Activated T-helper 2 cell treated with anti-CD3 and anti-CD28 coated beads, Interferon-gamma antibody, Interleukin-2, Interleukin-4, amounts not matched to agents 10 μg/mL and 5 μg/mL and 100 μg/mL, durations not matched to agents 14 hours and 24 hours and 36 hours (primary cell): ENCODE data around the gene LCN2. TPM values are rescaled to one million over a fixed set of nuclear protein-coding genes. Genes with fewer than 3 reads are reported as not detected.
"Not testable (repeated sequence)": the region's sequence is repeated elsewhere in the genome, so short reads cannot be mapped to it uniquely, and the experiment has no call there.

Experiments used
- DNase-seq: peaks from one replicate; pipeline ENCODE4 v3.0.0; 2021; ENCODE audit warnings: low spot score
- H3K27ac Mint-ChIP-seq: one replicate; pipeline ENCODE4 v1.8.0; 2021; ENCODE audit warnings: mixed read lengths
- H3K27me3 Mint-ChIP-seq: one replicate; pipeline ENCODE4 v1.8.0; 2021; ENCODE audit warnings: low read depth, mixed read lengths
- H3K36me3 Mint-ChIP-seq: one replicate; pipeline ENCODE4 v1.8.0; 2021; ENCODE audit warnings: low read depth, mixed read lengths
- H3K4me1 Mint-ChIP-seq: one replicate; pipeline ENCODE4 v1.8.0; 2021; ENCODE audit warnings: low read depth, mixed read lengths
- H3K4me3 Mint-ChIP-seq: one replicate; pipeline ENCODE4 v1.8.0; 2021; ENCODE audit warnings: low read depth, mild to moderate bottlenecking, moderate library complexity, mixed read lengths
- H3K9me3 Mint-ChIP-seq: one replicate; pipeline ENCODE4 v1.8.0; 2021; ENCODE audit warnings: mixed read lengths
- intact Hi-C: fragments of 100-400 bp; cut with micrococcal nuclease; formaldehyde crosslinking; loops from one replicate; pipeline ENCODE4 v1.15.1; 2023
- total RNA-seq: library from RNA; stranded (reverse); gene quantifications from 2 replicates; pipeline ENCODE4 v1.2.3, GENCODE V29; 2022

LCN2 gene
- total RNA-seq, 1 donor from 2014 or later, result not detected

DNA sequence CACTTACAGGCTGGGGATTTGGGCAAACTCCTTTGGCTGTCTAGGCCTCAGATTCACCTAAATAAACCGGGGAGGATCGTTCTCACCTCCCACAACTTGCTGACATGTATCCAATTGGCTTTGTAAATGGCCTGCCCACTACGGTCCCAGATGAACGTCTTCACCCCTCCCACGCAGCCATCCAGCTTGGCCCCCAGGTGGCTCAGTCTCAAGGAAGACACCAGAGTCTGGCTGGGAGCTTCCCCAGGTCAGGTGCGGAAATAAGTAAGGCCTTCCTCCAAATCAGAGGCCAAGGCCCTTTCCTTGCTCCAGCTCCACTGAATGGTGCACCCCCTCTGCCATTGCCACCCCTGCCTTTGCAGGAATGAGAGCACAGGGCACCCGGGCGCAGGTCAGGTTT, 30.7 kb downstream of the LCN2 start:
- DNase-seq, result no peak

GRCh38 chr9:128180447-128180846, 31.2 kb downstream of the LCN2 start:
- Mint-ChIP-seq H3K9me3 (peaks cover 5% of the 10 kb centered on the region), H3K36me3 (peaks cover 74% of the 10 kb centered on the region)
- intact Hi-C loops, result no loop called here

More for the DNA sequence above, 30.7 kb downstream of the LCN2 start:
- no peak overlapping the region for H3K27ac Mint-ChIP-seq
- H3K9me3 Mint-ChIP-seq, result peaks cover 5% of the 10 kb centered on the region
- no peaks in the 10 kb centered on the region for H3K27me3 Mint-ChIP-seq
- H3K4me3 Mint-ChIP-seq, result no peak overlapping the region
- intact Hi-C loops, result no loop called here
- peaks cover 8% of the 10 kb centered on the region for H3K4me1 Mint-ChIP-seq
- peaks cover 78% of the 10 kb centered on the region for H3K36me3 Mint-ChIP-seq

GRCh38 chr9:128181480-128181879, 32.2 kb downstream of the LCN2 start:
- H3K4me3 Mint-ChIP-seq, intact Hi-C loops, H3K27me3 Mint-ChIP-seq, H3K27ac Mint-ChIP-seq, DNase-seq, H3K9me3 Mint-ChIP-seq: not testable (repeated sequence)
- peaks cover 71% of the 10 kb centered on the region for H3K36me3 Mint-ChIP-seq
- peaks cover 12% of the 10 kb centered on the region for H3K4me1 Mint-ChIP-seq

More at GRCh38 chr9:128180447-128180846, 31.2 kb downstream of the LCN2 start:
- no peaks in the 10 kb centered on the region for H3K27me3 Mint-ChIP-seq
- peaks cover 8% of the 10 kb centered on the region for H3K4me1 Mint-ChIP-seq
- H3K27ac Mint-ChIP-seq, result no peak overlapping the region
- DNase-seq, result no peak
- no peak overlapping the region for H3K4me3 Mint-ChIP-seq

DNA sequence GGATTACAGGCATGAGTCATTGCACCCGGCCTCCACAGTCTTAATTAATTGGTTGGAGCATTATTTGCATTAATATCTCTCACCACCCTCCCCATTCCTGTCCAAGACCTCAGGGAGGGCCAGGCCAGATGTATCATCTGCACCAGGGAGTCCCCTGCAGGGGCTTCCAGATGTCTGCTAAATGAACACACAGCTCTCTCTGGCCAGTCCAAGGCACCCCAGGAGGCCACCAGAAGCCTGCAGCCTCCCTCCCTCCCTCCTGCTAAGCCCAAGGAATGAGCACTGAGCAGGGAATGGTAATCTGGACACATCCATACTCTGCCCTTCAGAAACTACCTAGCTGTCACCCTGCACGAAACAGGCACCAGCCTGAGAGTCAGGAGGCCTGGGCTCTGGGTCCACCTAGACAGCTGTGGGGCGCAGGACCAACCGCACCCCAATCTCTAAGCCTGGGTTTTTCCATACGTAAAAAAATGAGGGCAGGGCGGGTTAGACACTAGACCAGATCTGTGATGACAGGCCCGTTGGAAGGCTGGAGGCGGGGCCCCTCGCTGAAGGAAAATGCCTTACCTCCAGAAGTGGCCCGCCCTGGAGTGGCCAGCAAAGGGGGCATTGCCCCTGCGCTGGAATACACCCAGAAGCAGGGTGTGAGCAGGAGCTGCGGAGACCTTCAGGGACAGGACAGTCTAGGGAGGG, 33.8 kb downstream of the LCN2 start:
- no peaks in the 10 kb centered on the region for H3K27me3 Mint-ChIP-seq
- H3K27ac Mint-ChIP-seq, result no peak overlapping the region
- peaks cover 18% of the 10 kb centered on the region for H3K4me1 Mint-ChIP-seq
- no peak for DNase-seq
- H3K4me3 Mint-ChIP-seq, result no peak overlapping the region
- H3K36me3 Mint-ChIP-seq, result peaks cover 72% of the 10 kb centered on the region
- H3K9me3 Mint-ChIP-seq, result peaks cover 5% of the 10 kb centered on the region
- intact Hi-C loops, result no loop called here

GRCh38 chr9:128185979-128186965, 37.0 kb downstream of the LCN2 start:
- Mint-ChIP-seq H3K4me3 (no peak overlapping the region), H3K36me3 (peaks cover 62% of the 10 kb centered on the region), H3K27me3 (no peaks in the 10 kb centered on the region), H3K27ac (peak overlapping the region; percentile 56), H3K9me3 (no peaks in the 10 kb centered on the region), H3K4me1 (peaks cover 37% of the 10 kb centered on the region)
- intact Hi-C loops, result no loop called here
- no peak for DNase-seq

DNA sequence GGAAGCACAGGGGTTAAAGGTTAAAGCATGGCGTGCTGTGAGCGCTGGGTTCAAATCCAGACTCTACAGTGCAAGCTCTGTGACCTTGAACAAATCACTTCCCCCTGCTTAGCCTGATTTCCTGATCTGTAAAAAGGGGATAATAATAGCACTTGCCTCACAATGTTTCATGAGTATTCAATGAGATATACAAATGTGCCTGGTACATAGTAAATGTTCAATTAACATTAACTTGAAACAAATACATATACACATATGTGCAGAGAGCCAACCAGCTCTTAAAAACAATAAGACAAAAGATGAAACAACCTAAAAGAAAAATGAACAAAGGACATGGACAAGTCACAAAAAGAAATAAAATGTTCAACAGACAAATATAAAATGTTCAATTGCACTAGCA, 38.1 kb downstream of the LCN2 start:
- peaks cover 40% of the 10 kb centered on the region for H3K4me1 Mint-ChIP-seq

DNA sequence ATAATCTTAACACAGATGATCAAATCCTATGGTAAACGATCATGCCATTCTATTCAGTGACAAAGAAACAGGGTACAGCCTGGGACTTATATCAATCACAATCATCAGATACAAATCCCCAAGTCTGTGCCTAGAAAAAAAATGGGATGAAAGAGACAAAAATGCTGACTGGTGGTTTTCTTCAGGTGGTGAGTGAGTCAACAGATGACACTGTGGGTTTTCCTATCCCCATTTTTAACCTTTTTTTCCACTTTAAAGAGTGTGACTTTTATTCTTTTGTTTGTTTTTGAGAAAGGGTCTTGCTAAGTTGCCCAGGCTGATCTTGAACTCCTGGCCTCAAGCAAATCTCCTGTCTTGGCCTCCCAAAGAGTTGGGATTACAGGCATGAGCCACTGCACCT, 39.0 kb downstream of the LCN2 start:
- Mint-ChIP-seq H3K36me3 (peaks cover 46% of the 10 kb centered on the region), H3K27ac (no peak overlapping the region), H3K4me1 (peaks cover 43% of the 10 kb centered on the region), H3K4me3 (no peak overlapping the region), H3K9me3 (no peaks in the 10 kb centered on the region), H3K27me3 (no peaks in the 10 kb centered on the region)
- intact Hi-C loops, result no loop called here
- no peak for DNase-seq

More for the DNA sequence above, 38.1 kb downstream of the LCN2 start:
- H3K4me3 Mint-ChIP-seq, result no peak overlapping the region
- intact Hi-C loops, result no loop called here
- no peak overlapping the region for H3K27ac Mint-ChIP-seq
- peaks cover 52% of the 10 kb centered on the region for H3K36me3 Mint-ChIP-seq
- no peak for DNase-seq
- no peaks in the 10 kb centered on the region for H3K27me3 Mint-ChIP-seq
- H3K9me3 Mint-ChIP-seq, result no peaks in the 10 kb centered on the region

GRCh38 chr9:128190013-128190412, 40.8 kb downstream of the LCN2 start:
- DNase-seq, result no peak
- peak overlapping the region; percentile 78 for H3K27ac Mint-ChIP-seq

GRCh38 chr9:128190516-128191405, 41.5 kb downstream of the LCN2 start:
- intact Hi-C loops, result loop anchor here (5.0 kb wide), 2 partner anchors 87 to 152 kb away; partner anchors contain the start of genes GOLGA2, SLC27A4 and SWI5
- no peaks in the 10 kb centered on the region for H3K27me3 Mint-ChIP-seq
- DNase-seq, result no peak
- H3K27ac Mint-ChIP-seq, result peak overlapping the region; percentile 83
- no peaks in the 10 kb centered on the region for H3K9me3 Mint-ChIP-seq
- H3K4me1 Mint-ChIP-seq, result peaks cover 38% of the 10 kb centered on the region
- H3K4me3 Mint-ChIP-seq, result peak overlapping the region; percentile 94
- H3K36me3 Mint-ChIP-seq, result peaks cover 32% of the 10 kb centered on the region

More at GRCh38 chr9:128190013-128190412, 40.8 kb downstream of the LCN2 start:
- Mint-ChIP-seq H3K4me1 (peaks cover 38% of the 10 kb centered on the region), H3K27me3 (no peaks in the 10 kb centered on the region), H3K36me3 (peaks cover 36% of the 10 kb centered on the region), H3K9me3 (no peaks in the 10 kb centered on the region), H3K4me3 (peak overlapping the region; percentile 94)
- intact Hi-C loops, result loop anchor here (5.0 kb wide), 2 partner anchors 87 to 152 kb away; partner anchors contain the start of genes GOLGA2, SLC27A4 and SWI5

- H3K27ac Mint-ChIP-seq, result peak within 1 kb of the TSS; percentile 83
- intact Hi-C loops, result loop anchor here (5.0 kb wide), 2 partner anchors 86 to 151 kb away; partner anchors contain the start of genes GOLGA2, SLC27A4 and SWI5
- H3K4me1 Mint-ChIP-seq, result peaks cover 33% of the 10 kb centered on the region
- no peaks in the 10 kb centered on the region for H3K9me3 Mint-ChIP-seq
- peak; percentile 69 for DNase-seq
- H3K27me3 Mint-ChIP-seq, result no peaks in the 10 kb centered on the region
- H3K36me3 Mint-ChIP-seq, result peaks cover 27% of the 10 kb centered on the region
- peak within 1 kb of the TSS; percentile 94 for H3K4me3 Mint-ChIP-seq
These were observed 42.3 kb downstream of the LCN2 start, which contains the start of gene CIZ1 for GRCh38 chr9:128191406-128192046. TSS of gene CIZ1 (minus strand) at chr9:128191572. CDS start at chr9:128190857, 715 bp downstream.

DNA sequence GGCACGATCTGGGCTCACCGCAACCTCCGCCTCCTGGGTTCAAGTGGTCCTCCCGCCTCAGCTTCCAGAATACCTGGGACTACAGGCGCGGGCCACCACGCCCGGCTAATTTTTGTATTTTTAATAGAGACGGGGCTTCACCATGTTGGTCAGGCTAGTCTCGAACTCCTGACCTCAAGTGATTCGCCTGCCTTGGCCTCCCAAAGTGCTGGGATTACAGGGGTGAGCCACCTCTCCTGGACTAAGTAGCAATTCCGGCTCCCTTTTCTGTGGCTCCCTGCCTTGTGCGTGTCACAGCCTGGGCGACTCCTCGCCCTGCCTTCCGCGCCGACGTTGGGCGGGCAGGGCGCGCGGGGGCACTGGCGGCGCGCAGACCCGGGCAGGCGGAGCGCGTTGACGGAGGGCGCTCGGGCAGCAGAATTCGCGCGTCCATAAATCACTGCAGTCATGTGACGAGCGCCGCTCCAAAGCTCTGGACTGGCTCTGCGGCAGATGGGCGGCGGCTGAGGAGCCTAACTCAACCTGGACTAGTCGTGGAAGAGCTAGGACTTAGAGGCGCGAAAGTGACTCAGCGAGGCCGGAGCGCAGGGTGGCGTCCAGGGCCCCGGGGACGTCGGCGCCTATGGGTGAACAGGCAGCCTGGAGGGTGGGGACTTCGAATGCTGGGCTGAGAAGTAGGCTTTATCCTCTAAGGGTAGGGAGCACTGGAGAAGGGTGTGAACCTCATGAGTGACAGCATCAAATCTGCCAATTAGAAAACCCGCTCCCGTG, 43.5 kb downstream of the LCN2 start:
- H3K27me3 Mint-ChIP-seq, result no peaks in the 10 kb centered on the region
- peaks cover 29% of the 10 kb centered on the region for H3K4me1 Mint-ChIP-seq
- H3K36me3 Mint-ChIP-seq, result peaks cover 21% of the 10 kb centered on the region
- H3K9me3 Mint-ChIP-seq, result no peaks in the 10 kb centered on the region
- H3K27ac Mint-ChIP-seq, result no peak overlapping the region
- peak; percentile 42 for DNase-seq
- intact Hi-C loops, result loop anchor here (5.0 kb wide), 2 partner anchors 85 to 150 kb away; partner anchors contain the start of genes GOLGA2, SLC27A4 and SWI5
- H3K4me3 Mint-ChIP-seq, result peak overlapping the region; percentile 62
